Activated naive CD8-positive, alpha-beta T cell treated with anti-CD3 and anti-CD28 coated beads, Interleukin-2, amount 10 ng/mL, durations not matched to agents 7 days and 5 days (primary cell): Measurements from ENCODE around the gene HEATR1. TPM values are rescaled to one million over a fixed set of nuclear protein-coding genes. Genes with fewer than 3 reads are reported as not detected.

Experiments
- ATAC-seq: fragments of 150-1000 bp; cut with Tn5 transposase; one replicate; pipeline ENCODE4 v1.10.0; 2021; ENCODE audit warnings: low read depth, moderate library complexity
- POLR2A ChIA-PET: fragments of 350-600 bp; sonication (Branson Sonifier 250); formaldehyde crosslinking; loops from one replicate; lab custom pipeline; 2021; ENCODE audit warnings: antibody characterized with exemption; lab: Charles Lee
- DNase-seq: peaks from one replicate; pipeline ENCODE4 v3.0.0; 2021
- H3K27ac Mint-ChIP-seq: one replicate; pipeline ENCODE4 v1.8.0; 2022; ENCODE audit warnings: mild to moderate bottlenecking, mixed read lengths
- H3K27me3 Mint-ChIP-seq: one replicate; pipeline ENCODE4 v1.8.0; 2022; ENCODE audit warnings: mild to moderate bottlenecking, moderate library complexity, mixed read lengths
- H3K36me3 Mint-ChIP-seq: one replicate; pipeline ENCODE4 v1.8.0; 2021; ENCODE audit warnings: mild to moderate bottlenecking, mixed read lengths
- H3K4me1 Mint-ChIP-seq: one replicate; pipeline ENCODE4 v1.8.0; 2021; ENCODE audit warnings: mixed read lengths
- H3K4me3 Mint-ChIP-seq: one replicate; pipeline ENCODE4 v1.8.0; 2022; ENCODE audit warnings: mild to moderate bottlenecking, moderate library complexity, mixed read lengths
- H3K9me3 Mint-ChIP-seq: one replicate; pipeline ENCODE4 v1.8.0; 2021; ENCODE audit warnings: mixed read lengths
- total RNA-seq, 2 experiments: library from RNA; stranded (reverse); gene quantifications; one replicate each; pipeline ENCODE4 v1.2.3, GENCODE V29; 2021

HEATR1 gene
- total RNA-seq, 2 experiments from 2014 or later: 40.1 to 40.5 TPM

- DNase-seq: no peak
- Mint-ChIP-seq H3K4me1 (peaks cover 12% of the 10 kb centered on the region), H3K27ac (no peak overlapping the region), H3K36me3 (peaks cover 55% of the 10 kb centered on the region), H3K9me3 (no peaks in the 10 kb centered on the region), H3K27me3 (no peaks in the 10 kb centered on the region), H3K4me3 (no peak overlapping the region)
- no peak for ATAC-seq
- POLR2A ChIA-PET: no interaction called here
Measured at GRCh38 chr1:236543065-236543669, 61.1 kb downstream of the HEATR1 start.

- Mint-ChIP-seq H3K36me3 (peaks cover 43% of the 10 kb centered on the region), H3K27me3 (no peaks in the 10 kb centered on the region), H3K4me1 (peaks cover 12% of the 10 kb centered on the region), H3K9me3 (no peaks in the 10 kb centered on the region), H3K27ac (no peak overlapping the region), H3K4me3 (no peak overlapping the region)
- ATAC-seq (no peak), DNase-seq (no peak)
- POLR2A ChIA-PET: no interaction called here
Measured at GRCh38 chr1:236541710-236542109, 62.6 kb downstream of the HEATR1 start.

GRCh38 chr1:236540813-236541465, 63.4 kb downstream of the HEATR1 start:
- Mint-ChIP-seq H3K4me3 (no peak overlapping the region), H3K27me3 (no peaks in the 10 kb centered on the region), H3K4me1 (peaks cover 7% of the 10 kb centered on the region), H3K27ac (no peak overlapping the region), H3K9me3 (no peaks in the 10 kb centered on the region), H3K36me3 (peaks cover 39% of the 10 kb centered on the region)
- POLR2A ChIA-PET: no interaction called here
- ATAC-seq (no peak), DNase-seq (no peak)

- Mint-ChIP-seq H3K4me1 (peaks cover 14% of the 10 kb centered on the region), H3K27me3 (no peaks in the 10 kb centered on the region), H3K36me3 (peaks cover 25% of the 10 kb centered on the region), H3K27ac (no peak overlapping the region), H3K9me3 (no peaks in the 10 kb centered on the region), H3K4me3 (no peak overlapping the region)
- DNase-seq (no peak), ATAC-seq (no peak)
- POLR2A ChIA-PET: no interaction called here
Measured at GRCh38 chr1:236536540-236536939, 67.8 kb downstream of the HEATR1 start.

- H3K27me3 Mint-ChIP-seq: no peaks in the 10 kb centered on the region
- peaks cover 24% of the 10 kb centered on the region for H3K36me3 Mint-ChIP-seq
Measured at GRCh38 chr1:236535662-236536161, 68.6 kb downstream of the HEATR1 start.

GRCh38 chr1:236535190-236535589, 69.1 kb downstream of the HEATR1 start:
- Mint-ChIP-seq H3K27ac (no peak overlapping the region), H3K27me3 (no peaks in the 10 kb centered on the region), H3K36me3 (peaks cover 25% of the 10 kb centered on the region), H3K4me1 (peaks cover 21% of the 10 kb centered on the region), H3K4me3 (no peak overlapping the region), H3K9me3 (no peaks in the 10 kb centered on the region)
- DNase-seq: no peak
- no peak for ATAC-seq
- POLR2A ChIA-PET: interaction anchor here (1.1 kb wide), 1 partner anchor 12 kb away, joined by 3 read pairs; the partner anchor contains the start of gene LGALS8

More at GRCh38 chr1:236535662-236536161, 68.6 kb downstream of the HEATR1 start:
- Mint-ChIP-seq H3K9me3 (no peaks in the 10 kb centered on the region), H3K4me3 (no peak overlapping the region), H3K4me1 (peaks cover 17% of the 10 kb centered on the region), H3K27ac (no peak overlapping the region)
- DNase-seq: no peak
- POLR2A ChIA-PET: interaction anchor here (0.5 to 1.1 kb wide), 2 partner anchors 12 to 74 kb away, joined by 3 read pairs; partner anchors contain the start of gene LGALS8
- no peak for ATAC-seq

- H3K36me3 Mint-ChIP-seq: peaks cover 27% of the 10 kb centered on the region
- H3K4me3 Mint-ChIP-seq: peak overlapping the region; percentile 32
- H3K9me3 Mint-ChIP-seq: no peaks in the 10 kb centered on the region
Measured at GRCh38 chr1:236534151-236534651, 70.1 kb downstream of the HEATR1 start.

GRCh38 chr1:236532850-236533249, 71.5 kb downstream of the HEATR1 start:
- H3K36me3 Mint-ChIP-seq: peaks cover 23% of the 10 kb centered on the region
- H3K4me1 Mint-ChIP-seq: peaks cover 26% of the 10 kb centered on the region
- no peak overlapping the region for H3K4me3 Mint-ChIP-seq
- no peak overlapping the region for H3K27ac Mint-ChIP-seq
- DNase-seq (no peak), ATAC-seq (no peak)
- H3K9me3 Mint-ChIP-seq: no peaks in the 10 kb centered on the region
- no peaks in the 10 kb centered on the region for H3K27me3 Mint-ChIP-seq
- POLR2A ChIA-PET: no interaction called here

More at GRCh38 chr1:236534151-236534651, 70.1 kb downstream of the HEATR1 start:
- Mint-ChIP-seq H3K27ac (peak overlapping the region; percentile 36), H3K27me3 (no peaks in the 10 kb centered on the region), H3K4me1 (peaks cover 22% of the 10 kb centered on the region)
- POLR2A ChIA-PET: no interaction called here
- ATAC-seq: peak; percentile 62
- DNase-seq: no peak

- DNase-seq: no peak
- H3K9me3 Mint-ChIP-seq: no peaks in the 10 kb centered on the region
- no peak overlapping the region for H3K4me3 Mint-ChIP-seq
- peaks cover 31% of the 10 kb centered on the region for H3K36me3 Mint-ChIP-seq
- POLR2A ChIA-PET: no interaction called here
- H3K4me1 Mint-ChIP-seq: peaks cover 27% of the 10 kb centered on the region
- H3K27me3 Mint-ChIP-seq: no peaks in the 10 kb centered on the region
- ATAC-seq: no peak
- no peak overlapping the region for H3K27ac Mint-ChIP-seq
Measured at GRCh38 chr1:236530959-236531358, 73.4 kb downstream of the HEATR1 start.

GRCh38 chr1:236530286-236530685, 74.0 kb downstream of the HEATR1 start:
- H3K4me3 Mint-ChIP-seq: no peak overlapping the region
- peaks cover 31% of the 10 kb centered on the region for H3K36me3 Mint-ChIP-seq
- H3K27ac Mint-ChIP-seq: peak overlapping the region; percentile 42
- ATAC-seq (no peak), DNase-seq (no peak)
- peaks cover 27% of the 10 kb centered on the region for H3K4me1 Mint-ChIP-seq
- POLR2A ChIA-PET: no interaction called here
- H3K27me3 Mint-ChIP-seq: no peaks in the 10 kb centered on the region
- no peaks in the 10 kb centered on the region for H3K9me3 Mint-ChIP-seq

- Mint-ChIP-seq H3K4me3 (no peak overlapping the region), H3K27ac (no peak overlapping the region), H3K9me3 (no peaks in the 10 kb centered on the region), H3K27me3 (no peaks in the 10 kb centered on the region), H3K4me1 (peaks cover 19% of the 10 kb centered on the region), H3K36me3 (peaks cover 18% of the 10 kb centered on the region)
- DNase-seq (no peak), ATAC-seq (no peak)
- POLR2A ChIA-PET: no interaction called here
Measured at GRCh38 chr1:236526079-236526478, 78.2 kb downstream of the HEATR1 start.

- H3K4me1 Mint-ChIP-seq: peaks cover 11% of the 10 kb centered on the region
- POLR2A ChIA-PET: no interaction called here
Measured at GRCh38 chr1:236524895-236525184, 79.5 kb downstream of the HEATR1 start.

GRCh38 chr1:236524142-236524894, 80.0 kb downstream of the HEATR1 start:
- peaks cover 13% of the 10 kb centered on the region for H3K36me3 Mint-ChIP-seq
- ATAC-seq (peak; percentile 84), DNase-seq (no peak)
- H3K4me3 Mint-ChIP-seq: peak overlapping the region; percentile 97
- peak overlapping the region; percentile 98 for H3K27ac Mint-ChIP-seq
- H3K9me3 Mint-ChIP-seq: no peaks in the 10 kb centered on the region
- peaks cover 4% of the 10 kb centered on the region for H3K27me3 Mint-ChIP-seq
- POLR2A ChIA-PET: interaction anchor here (1.1 kb wide), 1 partner anchor 80 kb away, joined by 4 read pairs; the partner anchor contains the start of gene HEATR1
- peaks cover 11% of the 10 kb centered on the region for H3K4me1 Mint-ChIP-seq

More at GRCh38 chr1:236524895-236525184, 79.5 kb downstream of the HEATR1 start:
- Mint-ChIP-seq H3K27me3 (no peaks in the 10 kb centered on the region), H3K9me3 (no peaks in the 10 kb centered on the region), H3K4me3 (peak overlapping the region; percentile 97), H3K36me3 (peaks cover 13% of the 10 kb centered on the region), H3K27ac (peak overlapping the region; percentile 98)
- no peak for DNase-seq
- ATAC-seq: no peak
